WTC11 (cell line): Measurements from ENCODE around the gene IGFN1.

Experiments used
- GABPB1 ChIP-seq: sonication (generic); formaldehyde crosslinking; IDR thresholded peaks from 2 replicates; pipeline ENCODE4 v1.8.1; 2023; ENCODE audit warnings: mild to moderate bottlenecking, missing genetic modification reagents
- JAZF1 ChIP-seq: fragments of 250-450 bp; sonication (Bioruptor Pico); IDR thresholded peaks from 2 replicates; pipeline ENCODE4 v1.9.0; 2021; ENCODE audit warnings: moderate library complexity, mild to moderate bottlenecking, inconsistent platforms
- RORB ChIP-seq: fragments of 250-450 bp; sonication (Bioruptor Pico); IDR thresholded peaks from 2 replicates; pipeline ENCODE4 v1.9.0; 2021; ENCODE audit warnings: mild to moderate bottlenecking
- SMAD3 ChIP-seq: sonication (generic); formaldehyde crosslinking; IDR thresholded peaks from 2 replicates; pipeline ENCODE4 v1.8.0; 2022; ENCODE audit warnings: missing genetic modification reagents, mild to moderate bottlenecking, borderline replicate concordance
- SP1 ChIP-seq: sonication (generic); formaldehyde crosslinking; conservative IDR thresholded peaks from 2 replicates; pipeline ENCODE4 v1.8.1; 2022; ENCODE audit warnings: missing genetic modification reagents
- TP53 ChIP-seq: sonication (generic); formaldehyde crosslinking; IDR thresholded peaks from 2 replicates; pipeline ENCODE4 v1.8.1; 2023; ENCODE audit warnings: mild to moderate bottlenecking, missing genetic modification reagents
- ZNF121 ChIP-seq: sonication (generic); formaldehyde crosslinking; IDR thresholded peaks from 2 replicates; pipeline ENCODE4 v1.8.0; 2023; ENCODE audit warnings: missing genetic modification reagents
- ZNF232 ChIP-seq: sonication (generic); formaldehyde crosslinking; IDR thresholded peaks from 2 replicates; pipeline ENCODE4 v1.8.0; 2022; ENCODE audit warnings: mild to moderate bottlenecking, missing genetic modification reagents
- ZNF263 ChIP-seq: sonication (generic); formaldehyde crosslinking; IDR thresholded peaks from 2 replicates; pipeline ENCODE4 v1.8.1; 2022; ENCODE audit warnings: low read depth, mild to moderate bottlenecking, moderate library complexity, missing genetic modification reagents
- ZNF671 ChIP-seq: fragments of 250-450 bp; sonication (Bioruptor Pico); IDR thresholded peaks from 2 replicates; pipeline ENCODE4 v1.8.0; 2021; ENCODE audit warnings: mild to moderate bottlenecking
- TF ChIP-seq, protein P1 (sequence below): sonication (generic); formaldehyde crosslinking; IDR thresholded peaks from 2 replicates; pipeline ENCODE4 v1.8.0; 2022; ENCODE audit warnings: mild to moderate bottlenecking, missing genetic modification reagents
- TF ChIP-seq, protein P2 (sequence below): sonication (generic); formaldehyde crosslinking; IDR thresholded peaks from 2 replicates; pipeline ENCODE4 v1.8.0; 2022; ENCODE audit warnings: missing genetic modification reagents
- TF ChIP-seq, protein P3 (sequence below): fragments of 200-600 bp; IDR thresholded peaks from 2 replicates; pipeline ENCODE4 v1.8.0; 2022; ENCODE audit warnings: antibody characterized with exemption
- TF ChIP-seq, protein P4 (sequence below): sonication (generic); formaldehyde crosslinking; IDR thresholded peaks from 2 replicates; pipeline ENCODE4 v1.8.0; 2023; ENCODE audit warnings: missing genetic modification reagents

DNA sequence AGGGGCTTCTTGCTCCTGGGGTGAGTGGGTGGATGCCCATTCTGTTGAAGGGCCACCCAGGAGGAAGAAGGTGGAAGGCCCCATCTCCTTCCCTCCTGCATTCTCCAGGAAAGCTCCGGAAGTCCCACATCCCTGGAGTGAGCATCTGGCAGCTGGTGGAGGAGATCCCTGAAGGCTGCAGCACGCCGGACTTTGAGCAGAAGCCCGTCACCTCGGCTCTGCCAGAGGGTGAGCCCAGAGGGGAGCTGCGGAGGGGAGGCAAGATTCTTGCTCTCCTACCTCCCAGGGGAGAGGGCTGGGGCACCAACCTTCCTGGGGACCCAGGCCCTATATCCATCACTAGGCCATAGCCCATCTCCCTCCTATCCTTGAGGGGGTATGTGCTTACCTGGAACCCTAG, 3.4 kb downstream of the IGFN1 start:
- no peak for TF ChIP-seq ZNF671 (CRISPR knock-in tag)
- TF ChIP-seq, protein P1, sequence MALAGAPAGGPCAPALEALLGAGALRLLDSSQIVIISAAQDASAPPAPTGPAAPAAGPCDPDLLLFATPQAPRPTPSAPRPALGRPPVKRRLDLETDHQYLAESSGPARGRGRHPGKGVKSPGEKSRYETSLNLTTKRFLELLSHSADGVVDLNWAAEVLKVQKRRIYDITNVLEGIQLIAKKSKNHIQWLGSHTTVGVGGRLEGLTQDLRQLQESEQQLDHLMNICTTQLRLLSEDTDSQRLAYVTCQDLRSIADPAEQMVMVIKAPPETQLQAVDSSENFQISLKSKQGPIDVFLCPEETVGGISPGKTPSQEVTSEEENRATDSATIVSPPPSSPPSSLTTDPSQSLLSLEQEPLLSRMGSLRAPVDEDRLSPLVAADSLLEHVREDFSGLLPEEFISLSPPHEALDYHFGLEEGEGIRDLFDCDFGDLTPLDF (CRISPR knock-in tag) = no peak
- no peak for TF ChIP-seq ZNF232 (CRISPR knock-in tag)
- TF ChIP-seq SMAD3 (CRISPR knock-in tag) = no peak
- TF ChIP-seq, protein P2, sequence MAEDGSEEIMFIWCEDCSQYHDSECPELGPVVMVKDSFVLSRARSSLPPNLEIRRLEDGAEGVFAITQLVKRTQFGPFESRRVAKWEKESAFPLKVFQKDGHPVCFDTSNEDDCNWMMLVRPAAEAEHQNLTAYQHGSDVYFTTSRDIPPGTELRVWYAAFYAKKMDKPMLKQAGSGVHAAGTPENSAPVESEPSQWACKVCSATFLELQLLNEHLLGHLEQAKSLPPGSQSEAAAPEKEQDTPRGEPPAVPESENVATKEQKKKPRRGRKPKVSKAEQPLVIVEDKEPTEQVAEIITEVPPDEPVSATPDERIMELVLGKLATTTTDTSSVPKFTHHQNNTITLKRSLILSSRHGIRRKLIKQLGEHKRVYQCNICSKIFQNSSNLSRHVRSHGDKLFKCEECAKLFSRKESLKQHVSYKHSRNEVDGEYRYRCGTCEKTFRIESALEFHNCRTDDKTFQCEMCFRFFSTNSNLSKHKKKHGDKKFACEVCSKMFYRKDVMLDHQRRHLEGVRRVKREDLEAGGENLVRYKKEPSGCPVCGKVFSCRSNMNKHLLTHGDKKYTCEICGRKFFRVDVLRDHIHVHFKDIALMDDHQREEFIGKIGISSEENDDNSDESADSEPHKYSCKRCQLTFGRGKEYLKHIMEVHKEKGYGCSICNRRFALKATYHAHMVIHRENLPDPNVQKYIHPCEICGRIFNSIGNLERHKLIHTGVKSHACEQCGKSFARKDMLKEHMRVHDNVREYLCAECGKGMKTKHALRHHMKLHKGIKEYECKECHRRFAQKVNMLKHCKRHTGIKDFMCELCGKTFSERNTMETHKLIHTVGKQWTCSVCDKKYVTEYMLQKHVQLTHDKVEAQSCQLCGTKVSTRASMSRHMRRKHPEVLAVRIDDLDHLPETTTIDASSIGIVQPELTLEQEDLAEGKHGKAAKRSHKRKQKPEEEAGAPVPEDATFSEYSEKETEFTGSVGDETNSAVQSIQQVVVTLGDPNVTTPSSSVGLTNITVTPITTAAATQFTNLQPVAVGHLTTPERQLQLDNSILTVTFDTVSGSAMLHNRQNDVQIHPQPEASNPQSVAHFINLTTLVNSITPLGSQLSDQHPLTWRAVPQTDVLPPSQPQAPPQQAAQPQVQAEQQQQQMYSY (CRISPR knock-in tag) = no peak
- TF ChIP-seq, protein P3, sequence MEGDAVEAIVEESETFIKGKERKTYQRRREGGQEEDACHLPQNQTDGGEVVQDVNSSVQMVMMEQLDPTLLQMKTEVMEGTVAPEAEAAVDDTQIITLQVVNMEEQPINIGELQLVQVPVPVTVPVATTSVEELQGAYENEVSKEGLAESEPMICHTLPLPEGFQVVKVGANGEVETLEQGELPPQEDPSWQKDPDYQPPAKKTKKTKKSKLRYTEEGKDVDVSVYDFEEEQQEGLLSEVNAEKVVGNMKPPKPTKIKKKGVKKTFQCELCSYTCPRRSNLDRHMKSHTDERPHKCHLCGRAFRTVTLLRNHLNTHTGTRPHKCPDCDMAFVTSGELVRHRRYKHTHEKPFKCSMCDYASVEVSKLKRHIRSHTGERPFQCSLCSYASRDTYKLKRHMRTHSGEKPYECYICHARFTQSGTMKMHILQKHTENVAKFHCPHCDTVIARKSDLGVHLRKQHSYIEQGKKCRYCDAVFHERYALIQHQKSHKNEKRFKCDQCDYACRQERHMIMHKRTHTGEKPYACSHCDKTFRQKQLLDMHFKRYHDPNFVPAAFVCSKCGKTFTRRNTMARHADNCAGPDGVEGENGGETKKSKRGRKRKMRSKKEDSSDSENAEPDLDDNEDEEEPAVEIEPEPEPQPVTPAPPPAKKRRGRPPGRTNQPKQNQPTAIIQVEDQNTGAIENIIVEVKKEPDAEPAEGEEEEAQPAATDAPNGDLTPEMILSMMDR = no peak
- no peak for TF ChIP-seq GABPB1 (CRISPR knock-in tag)
- no peak for TF ChIP-seq SP1 (CRISPR knock-in tag)
- TF ChIP-seq ZNF263 (CRISPR knock-in tag) = no peak
- TF ChIP-seq TP53 (CRISPR knock-in tag) = no peak
- TF ChIP-seq, protein P4, sequence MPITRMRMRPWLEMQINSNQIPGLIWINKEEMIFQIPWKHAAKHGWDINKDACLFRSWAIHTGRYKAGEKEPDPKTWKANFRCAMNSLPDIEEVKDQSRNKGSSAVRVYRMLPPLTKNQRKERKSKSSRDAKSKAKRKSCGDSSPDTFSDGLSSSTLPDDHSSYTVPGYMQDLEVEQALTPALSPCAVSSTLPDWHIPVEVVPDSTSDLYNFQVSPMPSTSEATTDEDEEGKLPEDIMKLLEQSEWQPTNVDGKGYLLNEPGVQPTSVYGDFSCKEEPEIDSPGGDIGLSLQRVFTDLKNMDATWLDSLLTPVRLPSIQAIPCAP (CRISPR knock-in tag) = no peak
- TF ChIP-seq JAZF1 = no peak
- TF ChIP-seq ZNF121 (CRISPR knock-in tag) = no peak
- TF ChIP-seq RORB = no peak
